Activated B cell treated with CpG ODN at 0.5 μM for 24 hours (primary cell): ENCODE measurements around the gene ATP9A. TPM values are rescaled to one million over a fixed set of nuclear protein-coding genes. Genes with fewer than 3 reads are reported as not detected.

Source experiments
- ATAC-seq: fragments of 200-7000 bp; cut with Tn5 transposase; one replicate; pipeline ENCODE4 v1.10.0; 2021; ENCODE audit warnings: low read depth, mild to moderate bottlenecking, moderate library complexity
- CTCF ChIA-PET: fragments of 350-600 bp; sonication (Branson Sonifier 250); formaldehyde crosslinking; loops from one replicate; lab custom pipeline; 2021; ENCODE audit warnings: antibody characterized with exemption; lab: Charles Lee
- POLR2A ChIA-PET: fragments of 350-600 bp; sonication (Branson Sonifier 250); formaldehyde crosslinking; loops from one replicate; lab custom pipeline; 2021; ENCODE audit warnings: antibody characterized with exemption; lab: Charles Lee
- DNase-seq: peaks from one replicate; pipeline ENCODE4 v3.0.0; 2022
- H3K27ac Mint-ChIP-seq: one replicate; pipeline ENCODE4 v1.8.0; 2020; ENCODE audit warnings: mixed read lengths
- H3K27me3 Mint-ChIP-seq: one replicate; pipeline ENCODE4 v1.8.0; 2021; ENCODE audit warnings: mixed read lengths
- H3K36me3 Mint-ChIP-seq: one replicate; pipeline ENCODE4 v1.8.0; 2021; ENCODE audit warnings: low read depth, mixed read lengths
- H3K4me1 Mint-ChIP-seq: one replicate; pipeline ENCODE4 v1.8.0; 2021; ENCODE audit warnings: mixed read lengths
- H3K4me3 Mint-ChIP-seq: one replicate; pipeline ENCODE4 v1.8.0; 2020; ENCODE audit warnings: mild to moderate bottlenecking, mixed read lengths
- H3K9me3 Mint-ChIP-seq: one replicate; pipeline ENCODE4 v1.8.0; 2020; ENCODE audit warnings: mixed read lengths
- intact Hi-C: fragments of 100-400 bp; cut with micrococcal nuclease; formaldehyde crosslinking; loops from one replicate; pipeline ENCODE4 v1.15.1; 2024
- total RNA-seq: library from RNA; stranded (reverse); gene quantifications from 2 replicates; pipeline ENCODE4 v1.2.3, GENCODE V29; 2022
- TF ChIP-seq, protein P1 (sequence below): fragments of 200-600 bp; IDR thresholded peaks from one replicate; pipeline ENCODE4 v1.8.0; 2022; ENCODE audit warnings: antibody characterized with exemption, mild to moderate bottlenecking

Gene ATP9A
- total RNA-seq, 1 donor from 2014 or later: 0.07 TPM

DNA sequence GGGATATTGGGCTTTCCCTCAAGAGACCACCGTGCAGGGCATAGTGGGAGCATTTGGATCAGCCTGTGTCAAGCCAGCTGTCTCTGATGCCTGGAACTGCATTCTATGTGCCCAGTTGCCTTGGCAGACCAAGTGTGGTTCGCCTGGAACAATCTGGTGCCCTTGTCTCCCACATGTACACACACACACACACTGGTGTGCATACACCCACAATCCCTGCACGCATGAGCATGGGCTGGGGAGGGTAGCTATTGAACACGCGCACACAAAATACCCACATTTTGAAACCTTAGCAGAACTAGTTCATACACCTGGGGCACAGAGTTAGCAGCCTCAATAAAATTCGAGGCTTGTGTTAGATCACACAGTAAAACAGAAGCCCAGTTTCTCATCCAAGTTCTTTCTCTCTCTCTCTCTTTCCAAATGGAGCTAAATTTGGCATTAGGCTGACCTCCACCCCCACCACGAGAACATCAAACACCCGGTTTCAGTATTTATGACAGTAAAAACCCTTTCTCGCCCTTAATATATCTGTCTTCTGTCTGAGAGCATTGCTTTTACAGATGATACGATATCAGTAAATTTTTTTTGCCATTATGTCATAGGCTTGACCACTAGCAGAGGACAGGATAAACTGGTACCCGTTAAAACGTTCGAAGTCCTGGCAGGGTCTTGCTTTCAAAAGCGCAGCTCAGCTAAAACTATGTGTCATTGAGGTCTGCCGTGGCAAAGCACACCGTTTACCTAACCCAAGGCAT lies 207.5 kb downstream of the ATP9A start:
- H3K27ac Mint-ChIP-seq: no peak overlapping the region

DNA sequence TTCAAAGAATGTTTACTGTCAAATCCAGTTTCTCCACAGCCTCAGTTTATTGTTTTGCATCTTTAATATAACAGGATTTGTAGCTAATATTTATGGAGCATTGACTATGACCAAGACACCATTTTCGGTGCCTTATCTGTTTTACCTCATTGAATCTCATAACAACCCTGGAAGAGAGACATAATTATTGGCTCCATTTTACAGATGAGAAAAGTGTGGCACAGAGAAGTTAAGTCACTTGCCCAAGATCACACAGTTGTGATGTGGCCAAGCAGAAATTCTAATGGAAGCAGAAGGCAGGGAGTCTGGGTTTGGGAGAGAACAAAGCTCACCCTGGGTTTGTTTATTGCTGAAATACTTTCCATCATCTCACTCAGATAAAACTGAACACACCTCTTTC lies 208.1 kb downstream of the ATP9A start:
- Mint-ChIP-seq H3K4me3 (no peak overlapping the region), H3K27ac (no peak overlapping the region), H3K27me3 (peaks cover 56% of the 10 kb centered on the region), H3K4me1 (peaks cover 26% of the 10 kb centered on the region), H3K9me3 (no peaks in the 10 kb centered on the region), H3K36me3 (no peaks in the 10 kb centered on the region)
- ChIA-PET CTCF (no interaction called here), POLR2A (no interaction called here)
- ATAC-seq: no peak
- TF ChIP-seq, protein P1, sequence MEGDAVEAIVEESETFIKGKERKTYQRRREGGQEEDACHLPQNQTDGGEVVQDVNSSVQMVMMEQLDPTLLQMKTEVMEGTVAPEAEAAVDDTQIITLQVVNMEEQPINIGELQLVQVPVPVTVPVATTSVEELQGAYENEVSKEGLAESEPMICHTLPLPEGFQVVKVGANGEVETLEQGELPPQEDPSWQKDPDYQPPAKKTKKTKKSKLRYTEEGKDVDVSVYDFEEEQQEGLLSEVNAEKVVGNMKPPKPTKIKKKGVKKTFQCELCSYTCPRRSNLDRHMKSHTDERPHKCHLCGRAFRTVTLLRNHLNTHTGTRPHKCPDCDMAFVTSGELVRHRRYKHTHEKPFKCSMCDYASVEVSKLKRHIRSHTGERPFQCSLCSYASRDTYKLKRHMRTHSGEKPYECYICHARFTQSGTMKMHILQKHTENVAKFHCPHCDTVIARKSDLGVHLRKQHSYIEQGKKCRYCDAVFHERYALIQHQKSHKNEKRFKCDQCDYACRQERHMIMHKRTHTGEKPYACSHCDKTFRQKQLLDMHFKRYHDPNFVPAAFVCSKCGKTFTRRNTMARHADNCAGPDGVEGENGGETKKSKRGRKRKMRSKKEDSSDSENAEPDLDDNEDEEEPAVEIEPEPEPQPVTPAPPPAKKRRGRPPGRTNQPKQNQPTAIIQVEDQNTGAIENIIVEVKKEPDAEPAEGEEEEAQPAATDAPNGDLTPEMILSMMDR: no peak
- no peak for DNase-seq
- intact Hi-C loops: no loop called here

More for the DNA sequence above, 207.5 kb downstream of the ATP9A start:
- TF ChIP-seq, protein P1: no peak
- intact Hi-C loops: no loop called here
- no peak for DNase-seq
- H3K4me1 Mint-ChIP-seq: peaks cover 26% of the 10 kb centered on the region
- POLR2A ChIA-PET: interaction anchor here (0.7 kb wide), 2 partner anchors 181 to 829 kb away, joined by 4 to 5 read pairs; partner anchors contain the start of gene PARD6B
- peak overlapping the region; percentile 35 for H3K4me3 Mint-ChIP-seq
- CTCF ChIA-PET: no interaction called here
- ATAC-seq: no peak
- no peaks in the 10 kb centered on the region for H3K9me3 Mint-ChIP-seq
- H3K36me3 Mint-ChIP-seq: no peaks in the 10 kb centered on the region
- H3K27me3 Mint-ChIP-seq: peaks cover 55% of the 10 kb centered on the region

DNA sequence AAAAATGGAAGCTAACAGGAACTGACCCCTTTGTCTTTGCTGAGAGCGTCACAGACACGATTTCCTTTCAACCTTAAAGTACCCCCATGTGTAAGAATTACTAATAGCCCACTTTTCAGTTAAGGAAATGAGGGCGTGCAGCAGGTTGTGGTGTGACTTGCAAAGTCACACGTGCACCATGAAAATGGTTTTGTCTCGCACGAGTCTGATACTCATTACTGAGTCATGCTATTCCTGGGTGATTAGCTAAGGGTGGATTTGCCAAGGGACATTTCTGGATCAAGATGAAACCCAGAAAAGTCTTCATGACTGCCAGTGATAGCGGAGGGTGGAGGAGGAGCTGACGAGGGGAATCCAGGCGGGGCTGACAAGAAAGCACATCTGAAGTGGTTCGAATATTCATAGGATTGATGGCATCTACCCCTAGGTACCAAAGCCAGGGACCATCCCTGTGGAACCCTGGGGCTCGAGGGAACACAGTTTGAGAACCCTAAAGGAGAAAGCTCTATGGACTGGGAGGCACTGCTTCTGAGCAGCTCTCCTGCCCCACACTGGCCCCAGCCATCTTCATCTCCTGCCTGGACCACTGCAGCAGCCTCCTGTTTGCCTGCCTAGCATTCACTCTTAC lies 213.5 kb downstream of the ATP9A start:
- peaks cover 20% of the 10 kb centered on the region for H3K27me3 Mint-ChIP-seq
- no peak overlapping the region for H3K27ac Mint-ChIP-seq
- ATAC-seq (no peak), DNase-seq (no peak)
- CTCF ChIA-PET: interaction anchor here (1.7 kb wide), 1 partner anchor 40 kb away, joined by 4 read pairs; no protein-coding TSS in a partner anchor
- no peak overlapping the region for H3K4me3 Mint-ChIP-seq
- intact Hi-C loops: no loop called here
- H3K4me1 Mint-ChIP-seq: no peaks in the 10 kb centered on the region
- H3K36me3 Mint-ChIP-seq: no peaks in the 10 kb centered on the region
- TF ChIP-seq, protein P1: no peak
- POLR2A ChIA-PET: interaction anchor here (0.6 to 0.8 kb wide), 3 partner anchors 35 to 1815 kb away, joined by 3 to 10 read pairs (median 4); no protein-coding TSS in a partner anchor
- H3K9me3 Mint-ChIP-seq: no peaks in the 10 kb centered on the region

DNA sequence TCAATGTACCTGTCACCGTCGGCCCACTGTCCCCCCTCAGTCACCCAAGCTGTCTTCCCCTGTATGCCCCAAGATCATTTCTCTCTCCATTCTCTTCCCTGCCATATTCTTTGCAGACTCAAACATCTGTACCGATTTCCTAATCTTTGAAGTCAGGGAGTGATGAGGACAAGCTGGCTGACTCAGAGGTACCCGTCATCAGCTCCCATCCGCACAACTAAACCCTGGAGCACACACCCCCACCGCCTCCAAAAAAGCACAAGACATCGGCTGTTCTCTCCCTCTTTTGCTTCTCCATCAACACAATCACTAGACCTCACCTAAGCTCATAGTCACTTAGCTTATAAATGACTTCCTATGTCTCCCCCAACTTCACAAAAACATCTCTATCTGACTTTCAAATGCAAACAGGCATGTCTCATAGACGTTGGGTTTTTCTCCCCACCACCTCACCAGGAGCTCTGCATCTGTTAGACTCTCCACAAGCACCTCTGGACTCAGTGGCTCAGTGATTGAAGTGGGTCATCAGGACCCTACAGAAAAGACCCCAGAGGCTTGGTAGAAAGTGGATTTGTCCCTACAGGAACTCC lies 214.2 kb downstream of the ATP9A start:
- Mint-ChIP-seq H3K9me3 (no peaks in the 10 kb centered on the region), H3K36me3 (no peaks in the 10 kb centered on the region), H3K4me1 (no peaks in the 10 kb centered on the region), H3K27me3 (peaks cover 15% of the 10 kb centered on the region), H3K4me3 (no peak overlapping the region), H3K27ac (no peak overlapping the region)
- no peak for DNase-seq
- no peak for ATAC-seq
- TF ChIP-seq, protein P1: no peak
- CTCF ChIA-PET: interaction anchor here (0.8 to 1.7 kb wide), 2 partner anchors 10 to 41 kb away, joined by 4 read pairs; no protein-coding TSS in a partner anchor
- POLR2A ChIA-PET: interaction anchor here (0.6 to 0.8 kb wide), 2 partner anchors 35 to 150 kb away, joined by 3 to 4 read pairs; no protein-coding TSS in a partner anchor
- intact Hi-C loops: no loop called here

DNA sequence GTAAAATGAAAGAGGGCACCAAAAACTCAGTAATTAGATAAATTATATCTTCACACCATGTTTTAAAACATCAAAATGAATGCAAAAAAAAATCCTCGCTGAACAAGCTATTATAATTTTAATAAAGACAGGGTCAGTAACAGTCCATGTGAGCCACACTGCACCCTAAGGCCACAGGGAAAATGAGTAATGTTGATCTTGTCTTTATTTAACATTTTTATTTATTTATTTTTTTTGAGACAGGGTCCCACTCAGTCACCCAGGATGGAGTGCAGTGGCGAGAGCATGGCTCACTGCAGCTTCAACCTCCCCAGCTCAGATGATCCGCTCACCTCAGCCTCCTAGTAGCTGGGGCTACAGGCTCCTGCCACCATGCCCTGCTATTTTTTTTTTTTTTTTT lies 217.0 kb downstream of the ATP9A start:
- intact Hi-C loops: no loop called here
- H3K9me3 Mint-ChIP-seq: no peaks in the 10 kb centered on the region
- CTCF ChIA-PET: no interaction called here
- DNase-seq: no peak
- no peak overlapping the region for H3K27ac Mint-ChIP-seq
- ATAC-seq: no peak
- H3K4me3 Mint-ChIP-seq: no peak overlapping the region
- H3K4me1 Mint-ChIP-seq: no peaks in the 10 kb centered on the region
- no peaks in the 10 kb centered on the region for H3K36me3 Mint-ChIP-seq
- POLR2A ChIA-PET: no interaction called here
- H3K27me3 Mint-ChIP-seq: peaks cover 4% of the 10 kb centered on the region
- TF ChIP-seq, protein P1: no peak
